Psoas muscle (tissue), 8 donors: ENCODE measurements around the gene MVD. TPM values are rescaled to one million over a fixed set of nuclear protein-coding genes. Genes with fewer than 3 reads are reported as not detected.
"Not testable (repeated sequence)": the region's sequence is repeated elsewhere in the genome, so short reads cannot be mapped to it uniquely, and the experiment has no call there.

Experiments
- ATAC-seq, 4 donors: fragments of 200-7000 bp; cut with Tn5 transposase; one replicate each; pipeline ENCODE4 v1.9.1; 2020; ENCODE audit warnings: moderate library complexity in 3 of 4, mild to moderate bottlenecking in 2 of 4
- DNase-seq, 2 donors: peaks; one replicate each; pipeline ENCODE4 v3.0.0-alpha.2; 2020
- H3K27ac ChIP-seq: fragments of 200-600 bp; one replicate; pipeline ENCODE4 v1.8.0; 2022
- H3K27me3 ChIP-seq, 3 donors: fragments of 200-600 bp in 1 of 3; one replicate each; pipeline versions ENCODE4 v1.6.1 to v1.8.0; 2013 to 2022; ENCODE audit warnings: low read length in 2 of 3, mild to moderate bottlenecking in 2 of 3, moderate library complexity in 1 of 3; ENCODE audit not compliant: insufficient read depth in 3 of 3
- H3K36me3 ChIP-seq, 2 donors: fragments of 200-600 bp in 1 of 2; one replicate each; pipeline versions ENCODE4 v1.6.1 to v1.8.0; 2013 to 2022; ENCODE audit warnings: low read depth in 1 of 2, mild to moderate bottlenecking in 1 of 2, moderate library complexity in 1 of 2; ENCODE audit not compliant: insufficient read depth in 1 of 2
- H3K4me1 ChIP-seq: fragments of 200-600 bp; one replicate; pipeline ENCODE4 v1.8.0; 2022
- H3K4me3 ChIP-seq: fragments of 200-600 bp; one replicate; pipeline ENCODE4 v1.8.0; 2022; ENCODE audit warnings: mild to moderate bottlenecking
- H3K9me3 ChIP-seq: fragments of 200-600 bp; one replicate; pipeline ENCODE4 v1.8.0; 2022
- WGBS, 3 donors: extraction: QIAGEN DNeasy Blood & Tissue Kit; methylation state at CpG; one replicate each; pipeline versions ENCODE4 v1.1.6 to v1.1.7; 2013; 5-methylcytosine and 5-hydroxymethylcytosine counted together
- intact Hi-C, 2 donors: fragments of 100-400 bp; cut with DNase I; formaldehyde crosslinking; loops; one replicate each; pipeline versions ENCODE4 v1.11.0 to v1.14.2; 2022
- polyA plus RNA-seq, 3 donors: library from polyadenylated mRNA; stranded (reverse); fragments of 200-250 nt; gene quantifications; one replicate each; pipeline ENCODE4 v1.2.3, GENCODE V29; 2013
- total RNA-seq, 4 donors: library from RNA; stranded (reverse); fragmentation: NEBNext Ultra II Directional in 2 of 4; extraction: Animal tissue kit (Norgen Biotek cat#: 25700) in 2 of 4; gene quantifications; one replicate each; pipeline versions ENCODE4 v1.2.1 to v1.2.4, GENCODE V29; 2021 to 2023
- TF ChIP-seq, protein P1 (sequence below): fragments of 200-600 bp; IDR thresholded peaks from one replicate; pipeline ENCODE4 v1.8.0; 2022; ENCODE audit warnings: antibody characterized with exemption
- donor health status: healthy with polysubstance abuse.
- donor health status: DM: no; HTN: no; CAD: no; lungs with moderate emphysema.
- donor health status: Bipolar disorder and iron deficiency.
- donor health status: healthy.
- donor health status: DM: yes; HTN: yes; CAD: no.
- donor health status: DM: no; HTN: no; CAD: no.
- donor health status: DM: no; HTN: no; CAD: no.
- donor health status: DM: yes; HTN: yes; CAD: no.

The MVD gene
- total and polyA plus RNA-seq, 7 donors, result 11.7 to 26.8 (median 15.9) TPM

DNA sequence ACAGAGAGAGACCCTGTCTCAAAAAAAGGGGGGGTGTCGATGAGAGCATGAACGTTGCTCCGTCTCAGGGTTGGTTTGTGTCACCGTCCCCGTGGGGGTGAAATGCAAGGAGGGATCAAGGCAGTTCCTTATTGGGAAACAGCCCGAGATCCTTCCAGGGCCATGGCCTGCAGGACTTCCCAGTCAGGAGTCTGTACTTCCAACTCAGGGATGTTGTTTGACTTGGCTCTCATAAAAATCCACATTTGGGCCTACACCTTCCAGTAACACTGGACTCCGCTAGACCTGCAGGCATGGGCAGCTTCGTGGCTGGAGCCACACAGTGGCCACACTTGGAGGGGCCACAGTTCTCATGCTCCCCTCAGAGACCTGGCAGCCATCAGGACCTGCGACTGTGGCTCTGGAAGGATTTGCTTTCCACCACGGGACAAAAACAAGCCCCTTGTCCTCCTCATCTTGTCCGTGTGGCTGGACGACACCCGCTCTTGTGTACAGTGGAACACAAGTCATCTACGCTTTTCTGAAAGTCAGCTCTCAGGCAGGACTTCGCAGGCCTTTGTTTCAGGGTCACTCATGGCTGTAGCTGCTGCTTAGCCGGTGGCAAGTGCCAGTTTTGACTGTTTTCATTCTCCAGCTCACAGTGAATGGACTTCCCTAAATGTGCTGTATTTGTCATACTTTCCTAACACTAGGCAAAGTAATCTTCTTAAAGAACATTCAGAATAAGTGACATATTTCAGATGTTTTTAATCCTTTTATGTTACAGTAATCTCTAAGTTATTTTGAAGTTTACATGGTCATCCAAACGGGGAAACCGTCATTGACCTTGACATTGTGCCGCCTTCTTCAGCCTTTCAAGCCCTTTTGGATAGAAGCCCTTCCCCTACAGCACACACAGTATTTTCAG, 48.7 kb downstream of the MVD start:
- Histone ChIP-seq H3K36me3 (peaks cover 2 to 47% of the 10 kb centered on the region in 2 donors), H3K4me1 (no peaks in the 10 kb centered on the region), H3K27me3 (no peaks in the 10 kb centered on the region), H3K4me3 (no peak overlapping the region), H3K9me3 (no peaks in the 10 kb centered on the region), H3K27ac (no peak overlapping the region)
- TF ChIP-seq, protein P1, sequence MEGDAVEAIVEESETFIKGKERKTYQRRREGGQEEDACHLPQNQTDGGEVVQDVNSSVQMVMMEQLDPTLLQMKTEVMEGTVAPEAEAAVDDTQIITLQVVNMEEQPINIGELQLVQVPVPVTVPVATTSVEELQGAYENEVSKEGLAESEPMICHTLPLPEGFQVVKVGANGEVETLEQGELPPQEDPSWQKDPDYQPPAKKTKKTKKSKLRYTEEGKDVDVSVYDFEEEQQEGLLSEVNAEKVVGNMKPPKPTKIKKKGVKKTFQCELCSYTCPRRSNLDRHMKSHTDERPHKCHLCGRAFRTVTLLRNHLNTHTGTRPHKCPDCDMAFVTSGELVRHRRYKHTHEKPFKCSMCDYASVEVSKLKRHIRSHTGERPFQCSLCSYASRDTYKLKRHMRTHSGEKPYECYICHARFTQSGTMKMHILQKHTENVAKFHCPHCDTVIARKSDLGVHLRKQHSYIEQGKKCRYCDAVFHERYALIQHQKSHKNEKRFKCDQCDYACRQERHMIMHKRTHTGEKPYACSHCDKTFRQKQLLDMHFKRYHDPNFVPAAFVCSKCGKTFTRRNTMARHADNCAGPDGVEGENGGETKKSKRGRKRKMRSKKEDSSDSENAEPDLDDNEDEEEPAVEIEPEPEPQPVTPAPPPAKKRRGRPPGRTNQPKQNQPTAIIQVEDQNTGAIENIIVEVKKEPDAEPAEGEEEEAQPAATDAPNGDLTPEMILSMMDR, result no peak
- WGBS, 3 donors, result 75 to 81% (median 76%) methylated on average over 19 of the region's 19 CpGs
- ATAC-seq, result no peak
- intact Hi-C loops, result no loop called here
- no peak for DNase-seq

DNA sequence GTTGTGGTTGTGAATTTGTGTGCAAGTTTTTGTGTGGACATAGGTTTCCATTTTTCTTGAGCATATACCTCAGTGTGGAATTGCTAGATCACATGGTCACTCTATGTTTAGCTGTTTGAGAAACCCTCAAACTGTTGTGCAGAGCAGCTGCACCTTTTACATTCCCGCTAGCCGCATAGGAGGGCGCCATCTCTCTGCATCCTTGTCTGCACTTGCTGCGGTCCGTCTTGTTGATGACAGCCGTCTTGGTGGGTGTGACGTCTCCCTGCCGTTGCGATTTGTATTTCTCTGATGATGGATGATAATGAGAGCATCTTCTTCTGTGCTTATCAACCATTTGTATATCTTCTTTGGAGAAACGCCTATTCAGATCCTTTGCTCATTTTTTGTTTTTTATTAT, 49.6 kb downstream of the MVD start:
- ATAC-seq, result peak in 1 of 4 donors; percentile 27
- Histone ChIP-seq H3K36me3 (peaks cover 2 to 55% of the 10 kb centered on the region in 2 donors), H3K4me1 (no peaks in the 10 kb centered on the region), H3K4me3 (no peak overlapping the region), H3K27me3 (no peaks in the 10 kb centered on the region), H3K9me3 (no peaks in the 10 kb centered on the region), H3K27ac (no peak overlapping the region)
- DNase-seq, result no peak
- TF ChIP-seq, protein P1, result no peak
- intact Hi-C loops, result no loop called here
- 80% methylated on average over 10 of the region's 10 CpGs for WGBS, 3 donors

DNA sequence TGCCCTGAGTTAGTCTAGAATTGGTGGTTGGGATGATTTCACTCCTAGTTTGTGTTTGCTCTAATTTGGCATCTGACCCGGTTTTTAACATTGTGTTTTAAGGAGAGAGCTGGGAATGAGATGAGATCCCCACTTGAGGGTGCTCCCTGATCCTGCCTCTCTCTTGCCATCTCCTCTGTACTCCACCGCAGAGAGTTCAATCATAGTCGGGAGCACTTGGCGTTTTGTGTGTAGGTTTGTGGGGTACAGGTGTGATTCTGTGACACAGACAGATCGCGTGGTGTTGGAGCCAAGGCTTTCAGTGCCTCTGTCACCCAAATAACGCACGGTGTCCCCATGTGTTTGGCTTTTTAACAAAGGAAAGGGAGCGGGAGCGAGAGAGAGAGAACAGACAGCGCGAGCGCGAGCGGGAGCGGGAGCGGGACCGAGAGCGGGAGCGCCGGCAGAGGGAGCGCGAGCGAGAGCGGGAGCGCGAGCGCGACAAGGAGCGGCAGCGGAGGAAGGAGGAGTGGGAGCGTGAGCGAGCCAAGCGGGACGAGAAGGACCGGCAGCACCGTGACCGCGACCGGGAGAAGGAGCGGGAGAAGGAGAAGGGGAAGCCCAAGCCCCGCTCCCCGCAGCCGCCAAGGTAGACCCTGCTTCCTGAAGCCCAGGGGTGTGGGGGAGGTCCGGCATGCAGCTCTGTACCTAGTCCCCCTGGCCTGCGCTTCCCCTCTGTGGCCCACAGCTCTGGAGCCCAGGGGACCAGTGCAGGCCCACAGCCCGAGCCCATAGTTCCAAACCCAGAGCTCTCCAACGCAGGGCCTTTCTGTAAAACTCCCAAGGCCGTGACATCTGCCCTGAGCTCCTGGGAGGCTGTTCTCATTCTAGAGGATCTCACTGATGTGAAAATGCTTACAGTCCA, 51.7 kb downstream of the MVD start:
- TF ChIP-seq, protein P1, result no peak
- Histone ChIP-seq H3K9me3 (no peaks in the 10 kb centered on the region), H3K4me1 (no peaks in the 10 kb centered on the region), H3K4me3 (no peak overlapping the region), H3K36me3 (peaks cover 2 to 64% of the 10 kb centered on the region in 2 donors), H3K27me3 (no peaks in the 10 kb centered on the region), H3K27ac (no peak overlapping the region)
- no peak for ATAC-seq
- intact Hi-C loops, result no loop called here
- WGBS, 3 donors, result 84 to 85% (median 84%) methylated on average over 49 of the region's 49 CpGs
- DNase-seq, result no peak

DNA sequence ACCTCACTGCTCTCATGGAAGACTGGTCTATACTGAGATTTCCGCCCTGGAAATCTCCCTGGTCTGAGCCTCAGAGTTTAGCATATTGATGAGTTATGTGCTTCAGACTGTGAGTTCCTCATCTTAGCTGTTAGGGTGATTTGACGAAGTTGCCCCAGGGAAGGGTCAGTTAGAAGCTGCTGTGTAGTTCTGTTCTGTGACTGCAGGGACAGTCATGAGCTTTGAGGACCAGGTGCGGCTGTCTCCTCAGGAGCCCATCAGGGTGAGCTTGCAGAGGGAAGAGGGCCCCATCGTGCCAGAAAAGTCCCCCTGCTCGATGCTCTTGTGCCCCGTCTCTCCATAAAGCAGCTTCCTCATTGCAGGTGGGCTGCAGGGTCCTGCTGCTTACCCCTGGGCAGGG, 52.8 kb downstream of the MVD start:
- no peaks in the 10 kb centered on the region for H3K4me1 ChIP-seq
- ATAC-seq, result no peak
- H3K9me3 ChIP-seq, result no peaks in the 10 kb centered on the region
- DNase-seq, result no peak
- TF ChIP-seq, protein P1, result no peak
- intact Hi-C loops, result no loop called here
- no peak overlapping the region for H3K4me3 ChIP-seq
- WGBS, 3 donors, result 85 to 93% (median 88%) methylated on average over 6 of the region's 6 CpGs
- no peak overlapping the region for H3K27ac ChIP-seq
- H3K36me3 ChIP-seq, result peaks cover 2 to 75% of the 10 kb centered on the region in 2 donors
- no peaks in the 10 kb centered on the region for H3K27me3 ChIP-seq

DNA sequence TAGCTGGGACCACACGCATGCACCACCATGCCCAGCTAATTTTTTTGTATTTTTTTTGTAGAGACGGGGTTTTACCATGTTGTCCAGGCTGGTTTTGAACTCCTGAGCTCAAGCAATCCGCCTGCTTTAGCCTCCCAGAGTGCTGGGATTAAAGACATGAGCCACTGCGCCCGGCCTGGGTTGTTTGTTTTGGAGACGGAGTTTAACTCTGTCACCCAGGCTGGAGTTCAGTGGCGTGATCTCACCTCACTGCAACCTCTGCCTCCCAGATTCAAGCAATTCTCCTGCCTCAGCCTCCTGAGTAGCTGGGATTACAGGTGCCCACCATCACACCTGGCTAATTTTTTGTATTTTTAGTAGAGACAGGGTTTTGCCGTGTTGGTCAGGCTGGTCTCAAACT, 53.5 kb downstream of the MVD start:
- 93 to 95% (median 95%) methylated on average over 8 of the region's 8 CpGs for WGBS, 3 donors
- peaks cover 2 to 79% of the 10 kb centered on the region in 2 donors for H3K36me3 ChIP-seq
- H3K4me3 ChIP-seq, H3K27ac ChIP-seq, intact Hi-C loops, ATAC-seq, H3K4me1 ChIP-seq, H3K9me3 ChIP-seq, H3K27me3 ChIP-seq: not testable (repeated sequence)
- peak in 1 of 2 donors; percentile 7 for DNase-seq
